GM23248 (cell line): ENCODE results near the gene SLC10A3. TPM values are rescaled to one million over a fixed set of nuclear protein-coding genes. Genes with fewer than 3 reads are reported as not detected.
A peak's percentile ranks its signal among the peaks of the same experiment; 100 is the strongest.

Experiments
- DNase-seq: peaks from one replicate; pipeline ENCODE4 v3.0.0-alpha.2; 2015
- H2AFZ ChIP-seq: fragments of 200-600 bp; sonication (generic); 2 replicates; pipeline ENCODE4 v1.6.1; 2016; ENCODE audit warnings: antibody characterized with exemption
- H3F3A ChIP-seq: fragments of 200-600 bp; sonication (generic); 2 replicates; pipeline ENCODE4 v1.6.1; 2016; ENCODE audit warnings: mild to moderate bottlenecking, antibody characterized with exemption, mixed run types; ENCODE audit not compliant: insufficient read depth
- H3K27ac ChIP-seq: fragments of 200-600 bp; sonication (generic); 2 replicates; pipeline ENCODE4 v1.5.1; 2016; ENCODE audit warnings: mild to moderate bottlenecking
- H3K27me3 ChIP-seq: fragments of 200-600 bp; sonication (generic); replicated peaks from 2 replicates; pipeline ENCODE4 v1.6.1; 2016; ENCODE audit warnings: mild to moderate bottlenecking; ENCODE audit not compliant: insufficient read depth
- H3K36me3 ChIP-seq: fragments of 200-600 bp; sonication (generic); 2 replicates; pipeline ENCODE4 v1.6.1; 2016; ENCODE audit warnings: low read depth, mild to moderate bottlenecking
- H3K4me1 ChIP-seq: fragments of 200-600 bp; sonication (generic); 2 replicates; pipeline ENCODE4 v1.6.1; 2016; ENCODE audit warnings: mild to moderate bottlenecking; ENCODE audit not compliant: insufficient read depth
- H3K4me2 ChIP-seq: fragments of 200-600 bp; sonication (generic); one replicate; pipeline ENCODE4 v1.6.1; 2016; ENCODE audit warnings: mild to moderate bottlenecking; ENCODE audit not compliant: unreplicated experiment
- H3K4me3 ChIP-seq: fragments of 200-600 bp; sonication (generic); 2 replicates; pipeline ENCODE4 v1.5.1; 2016; ENCODE audit warnings: mild to moderate bottlenecking
- H3K79me2 ChIP-seq: fragments of 200-600 bp; sonication (generic); 2 replicates; pipeline ENCODE4 v1.6.1; 2016; ENCODE audit warnings: mild to moderate bottlenecking; ENCODE audit not compliant: insufficient read depth
- H3K9ac ChIP-seq: fragments of 200-600 bp; sonication (generic); 2 replicates; pipeline ENCODE4 v1.6.1; 2016; ENCODE audit warnings: mild to moderate bottlenecking
- H3K9me2 ChIP-seq: fragments of 200-600 bp; sonication (generic); 2 replicates; pipeline ENCODE4 v1.6.1; 2016; ENCODE audit warnings: mixed run types, mild to moderate bottlenecking, moderate library complexity; ENCODE audit not compliant: insufficient read depth
- H3K9me3 ChIP-seq: fragments of 200-600 bp; sonication (generic); one replicate; pipeline ENCODE4 v1.6.1; 2017; ENCODE audit warnings: low read depth
- H4K20me1 ChIP-seq: fragments of 200-600 bp; sonication (generic); 2 replicates; pipeline ENCODE4 v1.6.0; 2016; ENCODE audit not compliant: insufficient read depth
- EZH2 ChIP-seq: fragments of 200-600 bp; sonication (generic); IDR thresholded peaks from 2 replicates; pipeline ENCODE4 v1.6.1; 2018; ENCODE audit warnings: antibody characterized with exemption, mild to moderate bottlenecking; ENCODE audit not compliant: insufficient read depth, poor library complexity, severe bottlenecking
- EZH2phosphoT487 ChIP-seq: fragments of 200-600 bp; sonication (generic); IDR thresholded peaks from 2 replicates; pipeline ENCODE4 v1.6.1; 2018; ENCODE audit warnings: antibody characterized with exemption, moderate library complexity, mild to moderate bottlenecking, low read depth; ENCODE audit not compliant: insufficient read depth
- WGBS, 2 experiments: methylation state at CpG; one replicate each; pipeline ENCODE4 v1.1.6; 2015 to 2017; ENCODE audit warnings: low lambda C conversion rate in 2 of 2, low coverage in 1 of 2; ENCODE audit errors: missing lambda C conversion rate in 2 of 2; 5-methylcytosine and 5-hydroxymethylcytosine counted together
- in situ Hi-C: fragments of 300-500 bp; cut with MboI; formaldehyde crosslinking; loops from 2 replicates; pipeline ENCODE4 v1.15.0; 2020
- polyA plus RNA-seq: library from polyadenylated mRNA; unstranded; fragments of >200 nt; fragmentation: Nextera tagmentation; extraction: Ambion mirVana; gene quantifications from 2 replicates; pipeline ENCODE4 v1.2.1, GENCODE V29; 2016
- total RNA-seq: library from RNA; depleted of rRNA; stranded (reverse); fragments of >200 nt; shearing (Covaris generic); gene quantifications from 2 replicates; pipeline ENCODE4 v1.2.3, GENCODE V29; 2014; rRNA removed

SLC10A3 gene
- total RNA-seq (48.3 and 61.0 TPM in 2 replicates), polyA plus RNA-seq (49.4 and 50.8 TPM in 2 replicates)

GRCh38 chrX:154490414-154491083 lies at the start of gene SLC10A3:
Gene SLC10A3, minus strand, starts transcription at chrX:154490629. Its CDS starts 1,689 bp downstream, at chrX:154488940.
- in situ Hi-C loops, result no loop called here
- H3K4me1 ChIP-seq, result no peaks in the 10 kb centered on the region
- H3K9ac ChIP-seq, result peak within 1 kb of the TSS; percentile 99
- no peaks in the 10 kb centered on the region for H3K9me3 ChIP-seq
- H3K4me2 ChIP-seq, result peak within 1 kb of the TSS; percentile 81
- peak within 1 kb of the TSS; percentile 81 for H3K4me3 ChIP-seq
- no peaks in the 10 kb centered on the region for H3F3A ChIP-seq
- H4K20me1 ChIP-seq, result no peaks in the 10 kb centered on the region
- peak within 1 kb of the TSS; percentile 99 for H3K27ac ChIP-seq
- H3K27me3 ChIP-seq, result no peaks in the 10 kb centered on the region
- H3K9me2 ChIP-seq, result no peaks in the 10 kb centered on the region
- DNase-seq, result peak; percentile 94
- H3K36me3 ChIP-seq, result no peaks in the 10 kb centered on the region
- H2AFZ ChIP-seq, result peak within 1 kb of the TSS; percentile 90
- no peak for TF ChIP-seq EZH2phosphoT487
- TF ChIP-seq EZH2, result no peak
- H3K79me2 ChIP-seq, result peaks cover 15% of the 10 kb centered on the region
- WGBS, 2 experiments, result 0% methylated on average over 5 to 21 of the region's 71 CpGs

- Histone ChIP-seq H3K9me2 (no peaks in the 10 kb centered on the region), H3K79me2 (0 out of 2 replicates have a peak, but pooled peaks cover 18% of the 10 kb centered on the region), H3K4me3 (no peak overlapping the region), H3K4me1 (peaks cover 15% of the 10 kb centered on the region), H3K4me2 (no peak overlapping the region), H3K9ac (no peak overlapping the region), H4K20me1 (no peaks in the 10 kb centered on the region), H2AFZ (no peak overlapping the region), H3K27ac (no peak overlapping the region), H3F3A (no peaks in the 10 kb centered on the region), H3K36me3 (no peaks in the 10 kb centered on the region), H3K9me3 (no peaks in the 10 kb centered on the region), H3K27me3 (no peaks in the 10 kb centered on the region)
- no peak for TF ChIP-seq EZH2phosphoT487
- no peak for TF ChIP-seq EZH2
- DNase-seq, result no peak
- in situ Hi-C loops, result no loop called here
- WGBS, 2 experiments, result 87 to 88% methylated on average over 8 of the region's 8 CpGs
These were observed 48.6 kb upstream of the SLC10A3 start for GRCh38 chrX:154539077-154539476.

GRCh38 chrX:154535892-154536291 lies 45.5 kb upstream of the SLC10A3 start:
- no peak for TF ChIP-seq EZH2phosphoT487
- TF ChIP-seq EZH2, result no peak
- no peak overlapping the region for H3K27ac ChIP-seq
- 67 to 91% methylated on average over 1 to 7 of the region's 9 CpGs for WGBS, 2 experiments
- H3K4me3 ChIP-seq, result no peak overlapping the region
- H2AFZ ChIP-seq, result no peak overlapping the region
- H3K36me3 ChIP-seq, result no peaks in the 10 kb centered on the region
- no peak for DNase-seq
- H3K4me2 ChIP-seq, result no peak overlapping the region
- H4K20me1 ChIP-seq, result no peaks in the 10 kb centered on the region
- no peaks in the 10 kb centered on the region for H3F3A ChIP-seq
- in situ Hi-C loops, result no loop called here
- no peaks in the 10 kb centered on the region for H3K9me2 ChIP-seq
- H3K9ac ChIP-seq, result no peak overlapping the region
- H3K4me1 ChIP-seq, result no peaks in the 10 kb centered on the region
- no peaks in the 10 kb centered on the region for H3K27me3 ChIP-seq
- H3K79me2 ChIP-seq, result 0 out of 2 replicates have a peak, but pooled peaks cover 14% of the 10 kb centered on the region
- no peaks in the 10 kb centered on the region for H3K9me3 ChIP-seq

- Histone ChIP-seq H3K4me3 (no peak overlapping the region), H3K9me3 (no peaks in the 10 kb centered on the region), H3K36me3 (no peaks in the 10 kb centered on the region), H3K4me1 (no peaks in the 10 kb centered on the region), H3F3A (no peaks in the 10 kb centered on the region), H3K9me2 (no peaks in the 10 kb centered on the region), H3K79me2 (0 out of 2 replicates have a peak, but pooled peaks cover 11% of the 10 kb centered on the region), H3K9ac (no peak overlapping the region), H3K27ac (peak overlapping the region; percentile 35; the same call in 1 of the 2 replicates), H4K20me1 (no peaks in the 10 kb centered on the region), H2AFZ (no peak overlapping the region), H3K4me2 (no peak overlapping the region), H3K27me3 (no peaks in the 10 kb centered on the region)
- in situ Hi-C loops, result no loop called here
- 22 to 28% methylated on average over 15 to 26 of the region's 34 CpGs for WGBS, 2 experiments
- TF ChIP-seq EZH2 (no peak), EZH2phosphoT487 (no peak)
- DNase-seq, result peak; percentile 90
These were observed 44.3 kb upstream of the SLC10A3 start for GRCh38 chrX:154534526-154535322.
